ENCODE measurements around the gene KLHL8. TPM values are rescaled to one million over a fixed set of nuclear protein-coding genes. Genes with fewer than 3 reads are reported as not detected.

Gene KLHL8
- total RNA-seq, 1 donor, result 10.1 TPM

GRCh38 chr4:87117732-87118075 lies 102.7 kb downstream of the KLHL8 start:
- no peak for DNase-seq (ENCODE audit: low read depth)
- H3K4me3 ChIP-seq (ENCODE audit: low read depth, low read length), result no peak overlapping the region
- no peak for TF ChIP-seq CTCF (IDR thresholded peaks at IDR 0.05; ENCODE audit: insufficient read depth, low read length)

GRCh38 chr4:87117051-87117731 lies 103.2 kb downstream of the KLHL8 start:
- TF ChIP-seq CTCF (IDR thresholded peaks at IDR 0.05; ENCODE audit: insufficient read depth, low read length), result no peak
- DNase-seq (ENCODE audit: low read depth), result no peak
- no peak overlapping the region for H3K4me3 ChIP-seq (ENCODE audit: low read depth, low read length)

GRCh38 chr4:87116231-87116630 lies 104.2 kb downstream of the KLHL8 start:
- peak; percentile 28 for DNase-seq (ENCODE audit: low read depth)
- no peak for TF ChIP-seq CTCF (IDR thresholded peaks at IDR 0.05; ENCODE audit: insufficient read depth, low read length)

GRCh38 chr4:87114245-87115062 lies 106.0 kb downstream of the KLHL8 start:
- TF ChIP-seq CTCF (IDR thresholded peaks at IDR 0.05; ENCODE audit: insufficient read depth, low read length), result peak; percentile 1
- no peak overlapping the region for H3K4me3 ChIP-seq (ENCODE audit: low read depth, low read length)
- no peak for DNase-seq (ENCODE audit: low read depth)

More at GRCh38 chr4:87116231-87116630, 104.2 kb downstream of the KLHL8 start:
- H3K4me3 ChIP-seq (ENCODE audit: low read depth, low read length), result no peak overlapping the region

GRCh38 chr4:87112063-87112462 lies 108.4 kb downstream of the KLHL8 start:
- DNase-seq (ENCODE audit: low read depth), result no peak
- no peak overlapping the region for H3K4me3 ChIP-seq (ENCODE audit: low read depth, low read length)
- no peak for TF ChIP-seq CTCF (IDR thresholded peaks at IDR 0.05; ENCODE audit: insufficient read depth, low read length)

Other genes starting within 250 kb of the KLHL8 start
- 0.18 TPM in 1 of 2 replicates, not detected in the other for gene HSD17B13, start 102.3 kb upstream of the KLHL8 start, total RNA-seq (ENCODE audit: low replicate concordance)
- gene HSD17B11, start 170.6 kb upstream of the KLHL8 start, total RNA-seq (ENCODE audit: low replicate concordance), result 46.8 and 297 TPM in 2 replicates
- 15.5 and 61.3 TPM in 2 replicates for gene NUDT9, start 202.0 kb upstream of the KLHL8 start, total RNA-seq (ENCODE audit: low replicate concordance)